ENCODE data around the gene ZFP62.

ZFP62 gene

DNA sequence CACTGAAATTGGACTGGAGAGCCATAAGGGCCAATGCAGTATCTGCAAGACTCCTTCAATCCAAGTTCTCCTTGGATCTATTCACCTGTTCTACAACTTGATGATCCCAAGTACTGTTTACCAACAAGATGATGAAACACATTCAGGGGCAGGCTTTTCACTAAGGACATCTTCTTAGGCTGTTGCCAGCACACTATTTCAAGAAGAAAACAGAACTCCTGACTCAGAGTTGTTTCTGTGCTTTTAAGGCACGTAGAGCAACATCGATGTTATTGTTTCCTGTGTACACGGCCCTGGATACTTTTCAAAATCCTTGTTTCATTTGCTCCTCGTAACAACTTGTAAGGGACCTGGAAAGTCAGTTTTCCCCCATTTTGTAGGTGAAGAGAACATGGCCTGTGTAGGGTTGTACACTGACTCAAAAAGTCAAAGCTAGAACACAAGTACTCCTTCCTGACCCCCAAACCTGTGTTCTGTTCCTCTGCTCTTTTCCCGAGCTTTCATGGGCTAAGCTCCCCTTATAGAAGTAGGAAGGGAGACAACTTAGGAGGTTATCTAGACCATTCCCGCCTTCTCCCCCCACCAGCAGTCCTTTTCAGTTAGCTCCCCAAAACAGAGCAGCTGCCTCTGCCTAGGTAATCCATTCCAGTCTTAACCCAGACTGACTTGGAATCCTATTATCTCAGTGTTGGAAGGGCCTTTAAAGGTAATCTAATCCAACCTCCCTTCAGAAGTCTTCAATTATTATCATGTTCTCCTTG, 53.2 kb downstream of the ZFP62 start:
- in situ Hi-C loops (cut with HindIII; ENCODE audit: low pct_ligation_motif_present, low sequenced_read_pairs): no loop called here
- TF ChIP-seq, protein P1, sequence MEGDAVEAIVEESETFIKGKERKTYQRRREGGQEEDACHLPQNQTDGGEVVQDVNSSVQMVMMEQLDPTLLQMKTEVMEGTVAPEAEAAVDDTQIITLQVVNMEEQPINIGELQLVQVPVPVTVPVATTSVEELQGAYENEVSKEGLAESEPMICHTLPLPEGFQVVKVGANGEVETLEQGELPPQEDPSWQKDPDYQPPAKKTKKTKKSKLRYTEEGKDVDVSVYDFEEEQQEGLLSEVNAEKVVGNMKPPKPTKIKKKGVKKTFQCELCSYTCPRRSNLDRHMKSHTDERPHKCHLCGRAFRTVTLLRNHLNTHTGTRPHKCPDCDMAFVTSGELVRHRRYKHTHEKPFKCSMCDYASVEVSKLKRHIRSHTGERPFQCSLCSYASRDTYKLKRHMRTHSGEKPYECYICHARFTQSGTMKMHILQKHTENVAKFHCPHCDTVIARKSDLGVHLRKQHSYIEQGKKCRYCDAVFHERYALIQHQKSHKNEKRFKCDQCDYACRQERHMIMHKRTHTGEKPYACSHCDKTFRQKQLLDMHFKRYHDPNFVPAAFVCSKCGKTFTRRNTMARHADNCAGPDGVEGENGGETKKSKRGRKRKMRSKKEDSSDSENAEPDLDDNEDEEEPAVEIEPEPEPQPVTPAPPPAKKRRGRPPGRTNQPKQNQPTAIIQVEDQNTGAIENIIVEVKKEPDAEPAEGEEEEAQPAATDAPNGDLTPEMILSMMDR (IDR thresholded peaks at IDR 0.05; ENCODE audit: low read depth, low read length, missing control alignments): no peak
- H3K4me3 ChIP-seq (ENCODE audit: low read depth, low read length): no peak overlapping the region
- peak overlapping the region; percentile 12 for H3K27ac ChIP-seq
- no peak for DNase-seq
- H3K36me3 ChIP-seq (replicated peaks): no peaks in the 10 kb centered on the region
- H3K27me3 ChIP-seq (replicated peaks): no peaks in the 10 kb centered on the region

DNA sequence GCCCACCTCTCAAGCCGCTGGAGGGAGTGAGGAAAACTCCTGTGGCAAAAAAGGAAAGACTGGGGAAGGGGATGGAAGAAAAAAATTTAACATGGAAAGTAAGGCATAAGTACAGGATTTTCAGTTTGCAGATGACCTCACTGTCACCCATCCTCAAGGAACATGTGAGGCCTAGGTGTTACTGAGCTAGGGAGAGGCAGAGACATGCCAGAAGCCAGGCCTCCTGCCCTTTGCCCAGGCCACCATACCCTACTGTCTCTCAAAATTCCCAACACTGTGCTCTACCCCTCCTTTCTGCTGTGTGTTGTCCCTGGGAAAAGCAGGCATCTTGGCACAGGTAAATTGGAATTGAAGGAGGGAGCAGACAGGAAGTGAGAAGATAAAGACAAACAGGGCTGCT, 54.0 kb downstream of the ZFP62 start:
- TF ChIP-seq, protein P1 (IDR thresholded peaks at IDR 0.05; ENCODE audit: low read depth, low read length, missing control alignments): no peak
- Histone ChIP-seq H3K27me3 (replicated peaks) (no peaks in the 10 kb centered on the region), H3K4me3 (ENCODE audit: low read depth, low read length) (no peak overlapping the region), H3K27ac (no peak overlapping the region), H3K36me3 (replicated peaks) (peaks cover 2% of the 10 kb centered on the region)
- no peak for DNase-seq
- in situ Hi-C loops (cut with HindIII; ENCODE audit: low pct_ligation_motif_present, low sequenced_read_pairs): no loop called here

DNA sequence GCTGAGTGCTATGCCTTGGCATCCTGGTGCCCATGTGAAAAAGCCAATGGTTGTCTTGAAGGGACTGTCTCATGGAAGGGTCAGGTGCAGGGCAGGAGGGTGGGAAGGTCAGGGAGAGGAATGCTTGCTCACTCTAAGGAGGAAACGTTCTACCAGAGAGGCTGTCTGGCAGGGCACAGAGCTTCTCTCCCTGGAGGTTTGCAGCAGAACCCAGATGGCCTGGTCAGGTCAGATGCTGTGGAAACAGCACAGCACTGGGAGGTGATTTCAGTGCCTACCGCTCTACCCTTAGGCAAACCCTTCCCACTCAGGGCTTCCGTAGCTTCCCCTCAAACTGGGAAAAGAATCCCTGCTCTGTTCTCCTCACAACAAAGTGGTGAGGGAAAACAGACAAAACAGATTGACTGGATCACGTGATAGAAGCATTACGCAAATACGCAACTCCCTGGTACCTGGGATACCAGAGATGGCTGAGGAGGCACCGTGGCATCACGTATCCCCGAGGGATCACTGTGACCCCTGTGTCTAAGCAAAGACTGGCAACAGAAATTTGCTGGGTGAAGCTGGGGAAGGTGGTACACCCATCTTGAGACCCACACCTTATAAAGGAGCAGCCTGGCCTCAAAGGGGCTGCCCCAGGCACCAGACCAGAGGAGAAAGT, 54.6 kb downstream of the ZFP62 start:
- TF ChIP-seq, protein P1 (IDR thresholded peaks at IDR 0.05; ENCODE audit: low read depth, low read length, missing control alignments): no peak
- no peaks in the 10 kb centered on the region for H3K27me3 ChIP-seq (replicated peaks)
- in situ Hi-C loops (cut with HindIII; ENCODE audit: low pct_ligation_motif_present, low sequenced_read_pairs): no loop called here
- H3K4me3 ChIP-seq (ENCODE audit: low read depth, low read length): no peak overlapping the region
- no peak overlapping the region for H3K27ac ChIP-seq
- H3K36me3 ChIP-seq (replicated peaks): peaks cover 2% of the 10 kb centered on the region
- DNase-seq: no peak

DNA sequence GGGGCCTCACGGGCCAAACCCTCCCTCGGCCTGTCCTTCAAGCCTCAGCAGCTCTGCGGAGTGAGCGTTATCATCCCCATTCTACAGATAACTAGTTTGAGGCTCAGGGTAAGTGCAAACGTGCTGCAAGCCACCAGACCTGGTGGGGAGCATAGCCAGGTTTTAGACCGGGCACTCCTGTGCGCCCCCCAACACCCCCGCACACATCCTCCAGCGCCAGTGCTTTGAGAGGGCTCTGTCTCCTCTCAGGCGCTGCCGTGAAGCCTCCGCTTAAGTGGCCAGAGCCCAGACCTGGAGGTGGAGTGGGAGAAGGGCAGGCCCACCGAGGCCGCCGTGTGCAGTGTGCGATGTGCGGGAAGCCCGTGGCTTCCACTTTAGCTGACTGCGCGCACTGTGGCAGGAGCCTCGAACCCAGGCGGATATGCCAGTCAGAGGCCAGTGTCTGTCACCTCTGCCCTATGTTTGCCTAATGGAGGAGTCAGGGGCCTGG, 56.9 kb downstream of the ZFP62 start:
- in situ Hi-C loops (cut with HindIII; ENCODE audit: low pct_ligation_motif_present, low sequenced_read_pairs): no loop called here
- DNase-seq: no peak
- H3K27me3 ChIP-seq (replicated peaks): no peaks in the 10 kb centered on the region
- H3K27ac ChIP-seq: no peak overlapping the region
- no peak overlapping the region for H3K4me3 ChIP-seq (ENCODE audit: low read depth, low read length)
- TF ChIP-seq, protein P1 (IDR thresholded peaks at IDR 0.05; ENCODE audit: low read depth, low read length, missing control alignments): no peak
- peaks cover 2% of the 10 kb centered on the region for H3K36me3 ChIP-seq (replicated peaks)

DNA sequence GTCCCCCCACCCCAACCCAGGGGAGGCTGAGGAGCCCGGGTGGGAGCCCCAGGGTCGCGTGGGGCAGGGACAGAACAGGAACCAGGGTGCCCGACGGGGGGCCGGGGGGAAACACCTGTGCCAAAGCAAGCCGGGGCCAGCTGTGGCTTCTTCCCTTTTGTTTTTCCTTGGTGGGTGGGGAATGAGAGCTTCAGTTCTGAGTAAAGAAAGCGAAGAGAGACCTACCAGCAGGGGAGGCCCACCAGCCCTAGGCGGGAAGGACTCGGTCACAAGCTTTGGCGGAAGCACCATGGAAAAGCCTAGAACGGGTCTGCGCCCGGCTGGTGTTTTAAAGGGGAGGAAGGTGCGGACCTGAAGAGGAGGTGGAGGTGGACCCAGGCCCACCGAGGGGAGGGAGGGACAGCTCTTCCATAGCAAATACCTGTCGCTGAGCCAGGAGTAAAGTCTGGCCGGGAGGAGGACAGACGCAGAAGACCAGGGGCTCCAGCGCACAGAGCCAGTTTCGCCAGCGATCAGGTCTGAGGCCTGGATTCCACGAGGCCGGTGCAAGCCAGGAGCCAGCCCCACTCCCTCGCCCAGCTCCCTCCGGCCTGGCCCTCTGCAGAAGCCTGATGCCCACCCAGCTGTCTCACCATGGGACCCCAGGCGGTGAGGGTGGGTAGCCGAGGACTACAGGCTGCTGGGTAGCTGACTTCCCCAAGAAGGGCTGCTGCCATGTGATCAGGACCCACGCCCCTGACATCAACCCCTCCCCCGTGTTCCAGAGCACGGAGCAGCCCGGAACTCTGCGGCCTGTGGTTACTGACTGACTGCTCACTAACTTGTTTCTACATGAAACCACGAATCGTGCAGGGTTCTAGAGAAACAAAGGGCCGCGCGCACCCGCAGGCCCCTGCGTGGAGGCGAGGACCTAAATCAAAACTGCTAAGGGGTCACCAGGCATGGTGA, 57.6 kb downstream of the ZFP62 start:
- in situ Hi-C loops (cut with HindIII; ENCODE audit: low pct_ligation_motif_present, low sequenced_read_pairs): no loop called here
- H3K4me3 ChIP-seq (ENCODE audit: low read depth, low read length): peak overlapping the region; percentile 57
- TF ChIP-seq, protein P1 (IDR thresholded peaks at IDR 0.05; ENCODE audit: low read depth, low read length, missing control alignments): peak; percentile 36
- H3K36me3 ChIP-seq (replicated peaks): peaks cover 2% of the 10 kb centered on the region
- no peak for DNase-seq
- no peaks in the 10 kb centered on the region for H3K27me3 ChIP-seq (replicated peaks)
- H3K27ac ChIP-seq: peak overlapping the region; percentile 98

All from brain microvascular endothelial cell (primary cell).